HEK293 (cell line): Measurements from ENCODE around the gene CACTIN.

Source experiments
- CTCF ChIA-PET: fragments of 350-600 bp; formaldehyde crosslinking; extraction: SDS; loops from one replicate; lab custom pipeline; 2021; ENCODE audit warnings: antibody characterized with exemption; lab: Yijun Ruan, JAX
- POLR2A ChIA-PET: fragments of 300-600 bp; formaldehyde crosslinking; extraction: SDS; loops from one replicate; lab custom pipeline; 2020; ENCODE audit warnings: antibody characterized with exemption, inconsistent platforms; lab: Yijun Ruan, JAX
- H3K27ac ChIP-seq: fragments of 200-500 bp; sonication (Bioruptor generic); 2 replicates; pipeline ENCODE4 v1.5.1; 2014; ENCODE audit warnings: low read depth, low read length, control low read depth, inconsistent platforms; ENCODE audit errors: extremely low read depth
- H3K36me3 ChIP-seq, 2 experiments: fragments of 200-500 bp in 1 of 2; sonication (Bioruptor generic) in 1 of 2; 1 replicate in 1 of 2; 2 replicates in 1 of 2; pipeline ENCODE4 v1.5.1; 2014 to 2017; ENCODE audit warnings: inconsistent platforms in 2 of 2, low read length in 2 of 2; ENCODE audit not compliant: control insufficient read depth in 2 of 2, insufficient read depth in 1 of 2
- H3K4me1 ChIP-seq: fragments of 200-500 bp; sonication (Bioruptor generic); 2 replicates; pipeline ENCODE4 v1.5.1; 2014; ENCODE audit warnings: mild to moderate bottlenecking, low read length, inconsistent platforms; ENCODE audit not compliant: control insufficient read depth, insufficient read depth
- H3K4me3 ChIP-seq: 2 replicates; pipeline ENCODE4 v1.5.1; 2011; ENCODE audit warnings: low read depth, mild to moderate bottlenecking, control low read depth, low read length, moderate library complexity
- H3K9me3 ChIP-seq: fragments of 200-500 bp; sonication (Bioruptor generic); 2 replicates; pipeline ENCODE4 v1.5.1; 2014; ENCODE audit warnings: low read depth, low read length, inconsistent platforms; ENCODE audit not compliant: control insufficient read depth, insufficient read depth
- BCL11A ChIP-seq: fragments of 450-650 bp; formaldehyde crosslinking; IDR thresholded peaks from 2 replicates; pipeline ENCODE4 v1.5.1; 2016; ENCODE audit warnings: low read depth, missing biosample characterization, missing genetic modification characterization
- FEZF1 ChIP-seq: fragments of 450-650 bp; formaldehyde crosslinking; IDR thresholded peaks from 2 replicates; pipeline ENCODE4 v1.5.1; 2016; ENCODE audit warnings: missing biosample characterization, missing genetic modification characterization
- KLF1 ChIP-seq: fragments of 450-650 bp; formaldehyde crosslinking; IDR thresholded peaks from 2 replicates; pipeline ENCODE4 v1.5.1; 2016; ENCODE audit warnings: missing biosample characterization, missing genetic modification characterization
- KLF9 ChIP-seq: fragments of 450-650 bp; formaldehyde crosslinking; IDR thresholded peaks from 2 replicates; pipeline ENCODE4 v1.5.1; 2016; ENCODE audit warnings: missing biosample characterization, missing genetic modification characterization, low read depth
- MYNN ChIP-seq: fragments of 450-650 bp; formaldehyde crosslinking; IDR thresholded peaks from 2 replicates; pipeline ENCODE4 v1.5.1; 2016; ENCODE audit warnings: missing biosample characterization, missing genetic modification characterization, borderline replicate concordance
- MZF1 ChIP-seq: fragments of 450-650 bp; formaldehyde crosslinking; IDR thresholded peaks from 2 replicates; pipeline ENCODE4 v1.5.1; 2017; ENCODE audit warnings: missing biosample characterization, missing genetic modification characterization, borderline replicate concordance
- PRDM10 ChIP-seq: fragments of 450-650 bp; formaldehyde crosslinking; IDR thresholded peaks from 2 replicates; pipeline ENCODE4 v1.5.1; 2016; ENCODE audit warnings: missing biosample characterization, missing genetic modification characterization
- SP2 ChIP-seq: fragments of 450-650 bp; formaldehyde crosslinking; IDR thresholded peaks from 2 replicates; pipeline ENCODE4 v1.5.1; 2016; ENCODE audit warnings: missing biosample characterization, missing genetic modification characterization
- SP3 ChIP-seq: fragments of 450-650 bp; formaldehyde crosslinking; IDR thresholded peaks from 2 replicates; pipeline ENCODE4 v1.5.1; 2016; ENCODE audit warnings: missing biosample characterization, missing genetic modification characterization
- SP7 ChIP-seq: fragments of 450-650 bp; formaldehyde crosslinking; IDR thresholded peaks from 2 replicates; pipeline ENCODE4 v1.5.1; 2016; ENCODE audit warnings: missing biosample characterization, missing genetic modification characterization
- ZFP69B ChIP-seq: fragments of 450-650 bp; formaldehyde crosslinking; IDR thresholded peaks from 2 replicates; pipeline ENCODE4 v1.5.1; 2016; ENCODE audit warnings: missing biosample characterization, missing genetic modification characterization
- ZNF112 ChIP-seq: fragments of 450-650 bp; formaldehyde crosslinking; IDR thresholded peaks from 2 replicates; pipeline ENCODE4 v1.5.0; 2017; ENCODE audit warnings: missing biosample characterization, missing genetic modification characterization
- ZNF132 ChIP-seq: fragments of 450-650 bp; formaldehyde crosslinking; IDR thresholded peaks from 2 replicates; pipeline ENCODE4 v1.5.1; 2017; ENCODE audit warnings: missing biosample characterization, missing genetic modification characterization, borderline replicate concordance
- ZNF148 ChIP-seq: fragments of 450-650 bp; formaldehyde crosslinking; IDR thresholded peaks from 2 replicates; pipeline ENCODE4 v1.5.0; 2017; ENCODE audit warnings: missing biosample characterization, missing genetic modification characterization, borderline replicate concordance
- ZNF184 ChIP-seq: fragments of 450-650 bp; IDR thresholded peaks from 2 replicates; pipeline ENCODE4 v1.5.1; 2018; ENCODE audit warnings: missing biosample characterization, mild to moderate bottlenecking, missing genetic modification characterization
- ZNF211 ChIP-seq: fragments of 450-650 bp; formaldehyde crosslinking; IDR thresholded peaks from 2 replicates; pipeline ENCODE4 v1.5.1; 2016; ENCODE audit warnings: low read depth, missing biosample characterization, missing genetic modification characterization
- ZNF514 ChIP-seq: fragments of 450-650 bp; formaldehyde crosslinking; IDR thresholded peaks from 2 replicates; pipeline ENCODE4 v1.5.1; 2016; ENCODE audit warnings: missing biosample characterization, missing genetic modification characterization
- ZNF529 ChIP-seq: fragments of 450-650 bp; formaldehyde crosslinking; IDR thresholded peaks from 2 replicates; pipeline ENCODE4 v1.5.1; 2017; ENCODE audit warnings: missing genetic modification characterization, missing biosample characterization; ENCODE audit not compliant: insufficient replicate concordance
- ZNF571 ChIP-seq: fragments of 450-650 bp; formaldehyde crosslinking; IDR thresholded peaks from 2 replicates; pipeline ENCODE4 v1.5.0; 2017; ENCODE audit warnings: missing biosample characterization, missing genetic modification characterization
- ZNF791 ChIP-seq: fragments of 450-650 bp; formaldehyde crosslinking; IDR thresholded peaks from 2 replicates; pipeline ENCODE4 v1.5.1; 2016; ENCODE audit warnings: missing biosample characterization, missing genetic modification characterization
- ZXDB ChIP-seq: fragments of 450-650 bp; formaldehyde crosslinking; IDR thresholded peaks from 2 replicates; pipeline ENCODE4 v1.5.1; 2016; ENCODE audit warnings: missing biosample characterization, missing genetic modification characterization
- TF ChIP-seq, protein P1 (sequence below): fragments of 450-650 bp; formaldehyde crosslinking; IDR thresholded peaks from 2 replicates; pipeline ENCODE4 v1.5.1; 2016; ENCODE audit warnings: missing biosample characterization, missing genetic modification characterization
- TF ChIP-seq, protein P2 (sequence below): sonication (generic); formaldehyde crosslinking; IDR thresholded peaks from 2 replicates; pipeline ENCODE4 v1.8.1; 2022; ENCODE audit warnings: mild to moderate bottlenecking, moderate library complexity, missing genetic modification reagents
- TF ChIP-seq, protein P3 (sequence below): IDR thresholded peaks from 2 replicates; pipeline ENCODE4 v1.6.1; 2011; ENCODE audit warnings: mild to moderate bottlenecking, low read depth, low read length, borderline replicate concordance

Gene CACTIN

GRCh38 chr19:3575260-3575741 is 51.3 kb downstream of the CACTIN start (continued):
- TF ChIP-seq ZNF148 (tag by site-specific recombination) (no peak), SP7 (tag by site-specific recombination) (0 out of 2 replicates have a peak, but pooled peaks have one; percentile 17), ZXDB (tag by site-specific recombination) (no peak), ZNF791 (no peak), ZNF514 (tag by site-specific recombination) (no peak), ZNF184 (tag by site-specific recombination) (no peak)
- TF ChIP-seq, protein P1, sequence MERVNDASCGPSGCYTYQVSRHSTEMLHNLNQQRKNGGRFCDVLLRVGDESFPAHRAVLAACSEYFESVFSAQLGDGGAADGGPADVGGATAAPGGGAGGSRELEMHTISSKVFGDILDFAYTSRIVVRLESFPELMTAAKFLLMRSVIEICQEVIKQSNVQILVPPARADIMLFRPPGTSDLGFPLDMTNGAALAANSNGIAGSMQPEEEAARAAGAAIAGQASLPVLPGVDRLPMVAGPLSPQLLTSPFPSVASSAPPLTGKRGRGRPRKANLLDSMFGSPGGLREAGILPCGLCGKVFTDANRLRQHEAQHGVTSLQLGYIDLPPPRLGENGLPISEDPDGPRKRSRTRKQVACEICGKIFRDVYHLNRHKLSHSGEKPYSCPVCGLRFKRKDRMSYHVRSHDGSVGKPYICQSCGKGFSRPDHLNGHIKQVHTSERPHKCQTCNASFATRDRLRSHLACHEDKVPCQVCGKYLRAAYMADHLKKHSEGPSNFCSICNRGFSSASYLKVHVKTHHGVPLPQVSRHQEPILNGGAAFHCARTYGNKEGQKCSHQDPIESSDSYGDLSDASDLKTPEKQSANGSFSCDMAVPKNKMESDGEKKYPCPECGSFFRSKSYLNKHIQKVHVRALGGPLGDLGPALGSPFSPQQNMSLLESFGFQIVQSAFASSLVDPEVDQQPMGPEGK (tag by site-specific recombination) = peak; percentile 8; the same call in 1 of the 2 replicates

DNA sequence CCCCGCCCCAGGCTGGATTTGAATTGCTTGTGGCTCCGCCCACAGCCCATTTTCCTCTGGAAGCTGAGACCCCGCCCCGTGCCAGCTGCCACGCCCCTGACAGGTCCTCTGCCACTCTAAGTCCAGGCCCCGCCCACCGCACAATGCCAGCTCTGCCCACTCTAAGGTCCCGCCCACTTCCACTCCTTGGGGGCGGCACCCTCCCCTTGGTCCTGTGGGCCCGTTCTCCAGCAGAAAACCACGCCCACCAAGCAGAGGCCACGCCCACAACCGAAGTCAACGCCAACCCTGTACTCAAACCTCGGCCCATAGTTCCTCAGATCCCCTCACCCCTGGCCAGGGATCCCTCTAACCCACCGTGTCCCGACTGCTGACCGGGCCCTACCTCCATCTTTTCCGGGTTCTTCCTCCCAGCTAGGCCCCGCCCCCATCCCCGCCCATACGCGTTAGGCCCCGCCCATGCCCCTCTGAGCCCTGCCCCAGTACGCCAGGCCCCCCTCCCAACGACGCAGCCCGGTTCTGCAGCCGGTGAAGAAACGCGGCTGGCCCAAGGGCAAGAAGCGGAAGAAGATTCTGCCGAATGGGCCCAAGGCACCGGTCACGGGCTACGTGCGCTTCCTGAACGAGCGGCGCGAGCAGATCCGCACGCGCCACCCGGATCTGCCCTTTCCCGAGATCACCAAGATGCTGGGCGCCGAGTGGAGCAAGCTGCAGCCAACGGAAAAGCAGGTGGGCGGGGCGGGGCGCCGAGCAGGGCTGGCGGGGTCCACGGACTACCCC is 52.5 kb downstream of the CACTIN start:
- H3K9me3 ChIP-seq = no peaks in the 10 kb centered on the region
- 0 out of 2 replicates have a peak overlapping the region, but pooled peaks have one; percentile 77 for H3K27ac ChIP-seq
- peaks cover 9 to 19% of the 10 kb centered on the region in 2 experiments; a peak in 2 of 3 replicates for H3K36me3 ChIP-seq
- CTCF ChIA-PET = interaction anchor here (0.6 to 2.4 kb wide), 7 partner anchors 12 to 505 kb away, joined by 3 to 6 read pairs (median 3); partner anchors contain the start of gene GIPC3
- H3K4me1 ChIP-seq = no peaks in the 10 kb centered on the region
- POLR2A ChIA-PET = interaction anchor here (0.6 to 1.4 kb wide), 7 partner anchors 11 to 74 kb away, joined by 3 to 13 read pairs (median 4); partner anchors contain the start of genes DOHH, GIPC3 and MFSD12
- peak overlapping the region; percentile 84 for H3K4me3 ChIP-seq
- TF ChIP-seq ZFP69B (tag by site-specific recombination) = peak; percentile 87
- TF ChIP-seq FEZF1 (tag by site-specific recombination) = no peak
- TF ChIP-seq, protein P2, sequence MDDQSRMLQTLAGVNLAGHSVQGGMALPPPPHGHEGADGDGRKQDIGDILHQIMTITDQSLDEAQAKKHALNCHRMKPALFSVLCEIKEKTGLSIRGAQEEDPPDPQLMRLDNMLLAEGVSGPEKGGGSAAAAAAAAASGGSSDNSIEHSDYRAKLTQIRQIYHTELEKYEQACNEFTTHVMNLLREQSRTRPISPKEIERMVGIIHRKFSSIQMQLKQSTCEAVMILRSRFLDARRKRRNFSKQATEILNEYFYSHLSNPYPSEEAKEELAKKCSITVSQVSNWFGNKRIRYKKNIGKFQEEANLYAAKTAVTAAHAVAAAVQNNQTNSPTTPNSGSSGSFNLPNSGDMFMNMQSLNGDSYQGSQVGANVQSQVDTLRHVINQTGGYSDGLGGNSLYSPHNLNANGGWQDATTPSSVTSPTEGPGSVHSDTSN = no peak
- TF ChIP-seq MZF1 (tag by site-specific recombination) = no peak
- no peak for TF ChIP-seq ZNF112
- TF ChIP-seq SP3 (tag by site-specific recombination) = peak; percentile 96
- TF ChIP-seq ZNF132 (tag by site-specific recombination) = no peak
- no peak for TF ChIP-seq ZNF211 (tag by site-specific recombination)
- no peak for TF ChIP-seq ZNF571
- TF ChIP-seq ZNF529 = no peak
- TF ChIP-seq MYNN (tag by site-specific recombination) = no peak
- TF ChIP-seq PRDM10 = 0 out of 2 replicates have a peak, but pooled peaks have one; percentile 40
- TF ChIP-seq KLF9 = peak; percentile 100
- TF ChIP-seq SP2 = peak; percentile 96
- peak; percentile 81 for TF ChIP-seq KLF1 (tag by site-specific recombination)
- TF ChIP-seq, protein P3, sequence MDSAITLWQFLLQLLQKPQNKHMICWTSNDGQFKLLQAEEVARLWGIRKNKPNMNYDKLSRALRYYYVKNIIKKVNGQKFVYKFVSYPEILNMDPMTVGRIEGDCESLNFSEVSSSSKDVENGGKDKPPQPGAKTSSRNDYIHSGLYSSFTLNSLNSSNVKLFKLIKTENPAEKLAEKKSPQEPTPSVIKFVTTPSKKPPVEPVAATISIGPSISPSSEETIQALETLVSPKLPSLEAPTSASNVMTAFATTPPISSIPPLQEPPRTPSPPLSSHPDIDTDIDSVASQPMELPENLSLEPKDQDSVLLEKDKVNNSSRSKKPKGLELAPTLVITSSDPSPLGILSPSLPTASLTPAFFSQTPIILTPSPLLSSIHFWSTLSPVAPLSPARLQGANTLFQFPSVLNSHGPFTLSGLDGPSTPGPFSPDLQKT = no peak
- no peak for TF ChIP-seq BCL11A (tag by site-specific recombination)
